Panc1 (cell line): ENCODE results near the gene HOXA9.

Source experiments
- POLR2AphosphoS5 ChIP-seq: IDR thresholded peaks from 2 replicates; pipeline ENCODE4 v1.6.1; 2012; ENCODE audit warnings: mild to moderate bottlenecking, low read depth, low read length, moderate library complexity
- REST ChIP-seq, 2 experiments: IDR thresholded peaks; 2 replicates each; pipeline ENCODE4 v1.6.1; 2011 to 2012; ENCODE audit warnings: low read depth in 2 of 2, control low read depth in 1 of 2, low read length in 1 of 2, mild to moderate bottlenecking in 1 of 2, moderate library complexity in 1 of 2; ENCODE audit not compliant: insufficient read depth in 1 of 2
- TCF7L2 ChIP-seq: IDR thresholded peaks from 2 replicates; pipeline ENCODE4 v1.6.1; 2011; ENCODE audit warnings: mild to moderate bottlenecking, low read depth, low read length, inconsistent platforms
- TF ChIP-seq, protein P1 (sequence below): fragments of 450-650 bp; IDR thresholded peaks from 2 replicates; pipeline ENCODE4 v1.5.1; 2017; ENCODE audit warnings: mild to moderate bottlenecking

DNA sequence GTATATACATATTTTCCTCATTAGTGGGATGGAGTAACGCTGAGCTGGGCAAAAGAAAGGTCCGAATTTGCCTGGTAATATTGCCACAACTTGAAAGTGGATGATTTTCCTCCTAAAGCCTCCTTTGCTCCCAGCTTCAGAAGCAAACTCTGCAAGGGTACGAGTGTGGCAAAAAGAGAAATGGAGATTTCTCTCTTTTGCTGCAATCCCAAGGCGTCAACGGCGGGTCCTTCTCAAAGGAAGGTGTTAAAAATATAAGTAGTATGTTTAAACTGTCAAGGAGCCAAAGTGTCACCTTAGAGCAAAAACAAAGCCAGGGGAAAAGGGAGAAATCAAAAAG, 50.5 kb downstream of the HOXA9 start:
- TF ChIP-seq, protein P1, sequence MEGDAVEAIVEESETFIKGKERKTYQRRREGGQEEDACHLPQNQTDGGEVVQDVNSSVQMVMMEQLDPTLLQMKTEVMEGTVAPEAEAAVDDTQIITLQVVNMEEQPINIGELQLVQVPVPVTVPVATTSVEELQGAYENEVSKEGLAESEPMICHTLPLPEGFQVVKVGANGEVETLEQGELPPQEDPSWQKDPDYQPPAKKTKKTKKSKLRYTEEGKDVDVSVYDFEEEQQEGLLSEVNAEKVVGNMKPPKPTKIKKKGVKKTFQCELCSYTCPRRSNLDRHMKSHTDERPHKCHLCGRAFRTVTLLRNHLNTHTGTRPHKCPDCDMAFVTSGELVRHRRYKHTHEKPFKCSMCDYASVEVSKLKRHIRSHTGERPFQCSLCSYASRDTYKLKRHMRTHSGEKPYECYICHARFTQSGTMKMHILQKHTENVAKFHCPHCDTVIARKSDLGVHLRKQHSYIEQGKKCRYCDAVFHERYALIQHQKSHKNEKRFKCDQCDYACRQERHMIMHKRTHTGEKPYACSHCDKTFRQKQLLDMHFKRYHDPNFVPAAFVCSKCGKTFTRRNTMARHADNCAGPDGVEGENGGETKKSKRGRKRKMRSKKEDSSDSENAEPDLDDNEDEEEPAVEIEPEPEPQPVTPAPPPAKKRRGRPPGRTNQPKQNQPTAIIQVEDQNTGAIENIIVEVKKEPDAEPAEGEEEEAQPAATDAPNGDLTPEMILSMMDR, result no peak
- TF ChIP-seq POLR2AphosphoS5 (no peak), REST (IDR thresholded peaks at IDR 0.05; ENCODE audit: insufficient read depth in 1 of 2, low read depth in 2 of 2, low read length in 1 of 2) (no peak), TCF7L2 (no peak)
